Measurements from ENCODE around the gene OR56B1. TPM values are rescaled to one million over a fixed set of nuclear protein-coding genes. Genes with fewer than 3 reads are reported as not detected.

Gene OR56B1
- total RNA-seq, 1 donor from 2014 or later = not detected

DNA sequence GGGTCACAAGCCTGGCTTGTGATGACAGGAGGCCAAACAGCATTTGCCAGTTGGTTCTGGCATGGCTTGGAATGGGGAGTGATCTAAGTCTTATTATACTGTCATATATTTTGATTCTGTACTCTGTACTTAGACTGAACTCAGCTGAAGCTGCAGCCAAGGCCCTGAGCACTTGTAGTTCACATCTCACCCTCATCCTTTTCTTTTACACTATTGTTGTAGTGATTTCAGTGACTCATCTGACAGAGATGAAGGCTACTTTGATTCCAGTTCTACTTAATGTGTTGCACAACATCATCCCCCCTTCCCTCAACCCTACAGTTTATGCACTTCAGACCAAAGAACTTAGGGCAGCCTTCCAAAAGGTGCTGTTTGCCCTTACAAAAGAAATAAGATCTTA is 843 bp downstream of the OR56B1 start:
- Mint-ChIP-seq H3K36me3 (no peaks in the 10 kb centered on the region), H3K27ac (no peak overlapping the region), H3K4me3 (no peak overlapping the region), H3K9me3 (no peaks in the 10 kb centered on the region), H3K27me3 (peaks cover 5% of the 10 kb centered on the region), H3K4me1 (ENCODE audit: unreplicated experiment) (no peaks in the 10 kb centered on the region)
- DNase-seq (ENCODE audit: extremely low spot score, unreplicated experiment) = no peak
- TF ChIP-seq, protein P1, sequence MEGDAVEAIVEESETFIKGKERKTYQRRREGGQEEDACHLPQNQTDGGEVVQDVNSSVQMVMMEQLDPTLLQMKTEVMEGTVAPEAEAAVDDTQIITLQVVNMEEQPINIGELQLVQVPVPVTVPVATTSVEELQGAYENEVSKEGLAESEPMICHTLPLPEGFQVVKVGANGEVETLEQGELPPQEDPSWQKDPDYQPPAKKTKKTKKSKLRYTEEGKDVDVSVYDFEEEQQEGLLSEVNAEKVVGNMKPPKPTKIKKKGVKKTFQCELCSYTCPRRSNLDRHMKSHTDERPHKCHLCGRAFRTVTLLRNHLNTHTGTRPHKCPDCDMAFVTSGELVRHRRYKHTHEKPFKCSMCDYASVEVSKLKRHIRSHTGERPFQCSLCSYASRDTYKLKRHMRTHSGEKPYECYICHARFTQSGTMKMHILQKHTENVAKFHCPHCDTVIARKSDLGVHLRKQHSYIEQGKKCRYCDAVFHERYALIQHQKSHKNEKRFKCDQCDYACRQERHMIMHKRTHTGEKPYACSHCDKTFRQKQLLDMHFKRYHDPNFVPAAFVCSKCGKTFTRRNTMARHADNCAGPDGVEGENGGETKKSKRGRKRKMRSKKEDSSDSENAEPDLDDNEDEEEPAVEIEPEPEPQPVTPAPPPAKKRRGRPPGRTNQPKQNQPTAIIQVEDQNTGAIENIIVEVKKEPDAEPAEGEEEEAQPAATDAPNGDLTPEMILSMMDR (conservative IDR thresholded peaks at IDR 0.05) = no peak

DNA sequence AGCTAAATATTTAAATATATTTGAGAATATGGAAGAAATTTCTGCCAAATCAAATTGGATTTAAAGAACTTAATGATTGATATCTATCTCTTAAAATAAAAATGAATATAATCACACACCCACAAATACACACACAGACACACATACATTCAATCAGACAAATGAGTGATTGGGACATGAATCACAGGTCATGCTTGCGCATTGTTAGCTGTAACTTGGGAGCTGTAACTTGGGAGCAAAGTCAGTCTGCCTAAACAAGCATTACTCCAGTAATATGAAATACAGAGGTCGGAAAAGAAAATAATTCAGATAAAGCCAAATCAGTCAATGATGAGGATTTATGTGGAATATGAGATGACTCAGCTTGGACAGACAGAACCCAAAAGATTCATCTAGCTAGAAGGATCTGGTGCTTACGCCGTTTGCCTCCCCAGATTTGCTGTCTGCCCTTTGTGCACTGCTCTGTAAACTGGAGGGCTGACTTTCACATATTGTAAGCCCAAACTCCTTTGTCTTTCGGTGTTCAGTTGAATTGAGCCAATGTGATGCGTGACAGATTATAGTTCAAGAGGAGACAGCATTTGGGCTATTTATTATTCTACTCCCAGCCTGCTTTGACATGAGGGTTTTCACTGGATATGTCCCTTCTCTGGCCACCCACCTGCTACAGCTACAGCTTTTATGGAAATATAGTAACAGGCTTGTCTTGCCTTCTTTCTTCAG is 1.6 kb downstream of the OR56B1 start:
- no peak overlapping the region for H3K27ac Mint-ChIP-seq
- no peak overlapping the region for H3K4me3 Mint-ChIP-seq
- no peak for DNase-seq (ENCODE audit: extremely low spot score, unreplicated experiment)
- H3K9me3 Mint-ChIP-seq = no peaks in the 10 kb centered on the region
- no peaks in the 10 kb centered on the region for H3K4me1 Mint-ChIP-seq (ENCODE audit: unreplicated experiment)
- TF ChIP-seq, protein P1 (conservative IDR thresholded peaks at IDR 0.05) = no peak
- H3K27me3 Mint-ChIP-seq = peaks cover 10% of the 10 kb centered on the region
- no peaks in the 10 kb centered on the region for H3K36me3 Mint-ChIP-seq

DNA sequence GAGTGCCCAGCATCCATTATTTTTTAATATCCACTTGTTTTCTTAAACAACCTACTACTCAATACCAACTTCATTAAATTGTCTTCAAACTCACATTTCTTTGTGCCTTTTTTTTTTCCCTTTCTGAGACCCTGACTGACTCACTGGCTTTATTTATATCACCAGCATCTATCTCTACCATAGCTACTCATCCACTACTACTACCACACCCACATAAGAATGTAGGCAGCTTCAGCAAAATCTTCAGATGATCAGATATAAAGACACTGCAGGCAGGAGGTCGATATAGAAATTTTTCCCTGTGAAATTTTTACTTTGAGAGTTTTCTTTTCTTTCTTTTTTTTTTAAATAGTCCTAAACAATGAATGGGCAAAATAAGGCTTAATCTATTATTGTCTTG is 2.2 kb downstream of the OR56B1 start:
- no peak overlapping the region for H3K27ac Mint-ChIP-seq
- peaks cover 10% of the 10 kb centered on the region for H3K27me3 Mint-ChIP-seq
- H3K4me3 Mint-ChIP-seq = no peak overlapping the region
- no peak for DNase-seq (ENCODE audit: extremely low spot score, unreplicated experiment)
- TF ChIP-seq, protein P1 (conservative IDR thresholded peaks at IDR 0.05) = no peak
- no peaks in the 10 kb centered on the region for H3K36me3 Mint-ChIP-seq
- no peaks in the 10 kb centered on the region for H3K4me1 Mint-ChIP-seq (ENCODE audit: unreplicated experiment)
- no peaks in the 10 kb centered on the region for H3K9me3 Mint-ChIP-seq

- no peaks in the 10 kb centered on the region for H3K9me3 Mint-ChIP-seq
- DNase-seq (ENCODE audit: extremely low spot score, unreplicated experiment) = no peak
- H3K4me1 Mint-ChIP-seq (ENCODE audit: unreplicated experiment) = no peaks in the 10 kb centered on the region
- no peaks in the 10 kb centered on the region for H3K36me3 Mint-ChIP-seq
- no peak overlapping the region for H3K27ac Mint-ChIP-seq
- H3K27me3 Mint-ChIP-seq = peaks cover 8% of the 10 kb centered on the region
- TF ChIP-seq, protein P1 (conservative IDR thresholded peaks at IDR 0.05) = no peak
- no peak overlapping the region for H3K4me3 Mint-ChIP-seq
These were observed 10.4 kb downstream of the OR56B1 start for GRCh38 chr11:5746614-5747013.

DNA sequence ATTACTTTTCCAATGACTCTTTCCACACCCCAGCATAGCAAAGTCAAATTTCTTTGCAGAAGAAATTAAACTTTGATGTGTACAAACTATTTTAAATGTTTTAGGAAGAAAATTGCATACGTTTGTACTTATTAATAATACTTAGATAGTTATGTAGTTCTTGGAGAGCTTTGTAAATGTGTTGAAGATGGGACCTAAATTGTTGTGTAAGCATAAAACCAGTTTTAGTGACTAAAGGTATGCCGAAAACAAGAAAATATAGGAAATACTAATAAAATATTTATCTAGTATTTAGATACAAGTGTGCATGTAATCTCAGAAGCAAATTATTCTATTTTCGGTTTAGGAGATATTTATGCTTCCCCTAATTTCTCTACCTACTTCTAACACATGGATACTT is 13.6 kb downstream of the OR56B1 start:
- H3K4me3 Mint-ChIP-seq = no peak overlapping the region
- TF ChIP-seq, protein P1 (conservative IDR thresholded peaks at IDR 0.05) = no peak
- no peak for DNase-seq (ENCODE audit: extremely low spot score, unreplicated experiment)
- no peaks in the 10 kb centered on the region for H3K9me3 Mint-ChIP-seq
- no peaks in the 10 kb centered on the region for H3K36me3 Mint-ChIP-seq
- no peaks in the 10 kb centered on the region for H3K4me1 Mint-ChIP-seq (ENCODE audit: unreplicated experiment)
- no peak overlapping the region for H3K27ac Mint-ChIP-seq
- H3K27me3 Mint-ChIP-seq = no peaks in the 10 kb centered on the region

Data from type B pancreatic cell (in vitro differentiated cells).